ENCODE measurements around the gene HSD17B3.
"Not testable (repeated sequence)": the region's sequence is repeated elsewhere in the genome, so short reads cannot be mapped to it uniquely, and the experiment has no call there.

The HSD17B3 gene

GRCh38 chr9:96302021-96302420, at the start of gene HSD17B3:
Gene HSD17B3, minus strand, starts transcription at chr9:96302176. Its CDS starts 72 bp downstream, at chr9:96302104.
- no peak for DNase-seq (ENCODE audit: low read depth)

GRCh38 chr9:96350866-96351265, 48.9 kb upstream of the HSD17B3 start:
- no peak for DNase-seq (ENCODE audit: low read depth)

DNA sequence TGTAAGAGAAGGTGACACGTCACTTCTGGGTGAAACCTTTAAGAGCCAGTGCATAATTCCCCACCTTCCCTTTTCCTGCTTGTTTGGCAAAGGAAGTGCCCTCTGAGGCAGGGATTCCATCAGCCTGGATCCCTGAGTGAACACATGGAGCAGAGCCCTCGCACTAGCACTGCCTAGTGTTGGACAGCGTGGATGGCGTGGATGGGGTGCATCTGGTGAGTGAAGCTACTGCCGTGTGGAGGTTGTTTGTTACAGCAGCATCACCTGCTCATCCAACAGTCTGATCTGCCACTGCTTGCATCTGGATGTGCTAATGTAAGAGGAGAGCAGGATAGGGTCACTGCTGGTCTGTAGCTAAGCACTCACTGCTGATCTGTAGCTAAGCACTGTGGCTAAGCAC, 46.3 kb upstream of the HSD17B3 start:
- no peak for DNase-seq (ENCODE audit: low read depth)

GRCh38 chr9:96345551-96345950, 43.6 kb upstream of the HSD17B3 start:
- DNase-seq (ENCODE audit: low read depth), result no peak

- no peak for DNase-seq (ENCODE audit: low read depth)
These were observed 42.6 kb upstream of the HSD17B3 start for GRCh38 chr9:96344458-96345180.

- no peak for DNase-seq (ENCODE audit: low read depth)
These were observed 41.8 kb upstream of the HSD17B3 start for GRCh38 chr9:96343515-96344360.

- DNase-seq (ENCODE audit: low read depth), result no peak
These were observed 40.7 kb upstream of the HSD17B3 start for GRCh38 chr9:96342571-96343245.

DNA sequence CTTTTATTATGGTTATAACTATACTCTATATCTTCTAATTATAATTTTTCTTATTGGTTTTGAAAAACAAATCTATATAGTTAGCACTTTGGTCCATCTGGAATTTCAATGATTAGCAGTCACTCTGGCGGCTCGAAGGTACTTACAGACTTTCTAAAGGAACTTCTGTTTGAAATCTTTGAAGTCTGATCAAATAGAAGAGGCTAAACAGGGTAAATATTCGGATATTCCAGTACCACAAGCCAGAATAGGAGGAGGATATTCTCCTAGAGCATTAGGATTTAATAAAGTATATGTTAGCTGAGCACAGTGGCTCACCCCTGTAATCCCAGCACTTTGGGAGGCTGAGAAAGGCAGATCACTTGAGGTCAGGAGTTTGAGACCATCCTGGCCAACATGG, 38.7 kb upstream of the HSD17B3 start:
- no peak for DNase-seq (ENCODE audit: low read depth)

GRCh38 chr9:96338299-96338698, 36.3 kb upstream of the HSD17B3 start:
- DNase-seq (ENCODE audit: low read depth), result no peak

DNA sequence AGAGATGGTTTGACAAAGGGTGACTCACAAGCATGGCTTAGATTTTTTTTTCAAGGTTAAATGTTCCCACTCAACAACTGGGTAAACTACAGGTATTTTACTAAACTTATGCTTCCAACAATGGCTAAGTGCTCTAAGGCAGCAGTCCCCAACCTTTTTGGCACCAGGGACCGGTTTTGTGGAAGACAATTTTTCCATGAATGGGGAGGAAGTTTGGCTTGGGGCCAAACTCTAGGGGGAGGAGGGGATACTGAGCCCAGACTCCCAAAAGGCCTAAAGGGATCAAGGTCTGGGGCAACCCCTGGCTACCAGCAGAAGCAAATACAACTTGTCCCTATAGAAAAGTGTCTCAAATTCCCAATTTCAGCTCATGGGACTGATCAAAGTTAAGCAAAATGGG, 32.0 kb upstream of the HSD17B3 start:
- no peak for DNase-seq (ENCODE audit: low read depth)

DNA sequence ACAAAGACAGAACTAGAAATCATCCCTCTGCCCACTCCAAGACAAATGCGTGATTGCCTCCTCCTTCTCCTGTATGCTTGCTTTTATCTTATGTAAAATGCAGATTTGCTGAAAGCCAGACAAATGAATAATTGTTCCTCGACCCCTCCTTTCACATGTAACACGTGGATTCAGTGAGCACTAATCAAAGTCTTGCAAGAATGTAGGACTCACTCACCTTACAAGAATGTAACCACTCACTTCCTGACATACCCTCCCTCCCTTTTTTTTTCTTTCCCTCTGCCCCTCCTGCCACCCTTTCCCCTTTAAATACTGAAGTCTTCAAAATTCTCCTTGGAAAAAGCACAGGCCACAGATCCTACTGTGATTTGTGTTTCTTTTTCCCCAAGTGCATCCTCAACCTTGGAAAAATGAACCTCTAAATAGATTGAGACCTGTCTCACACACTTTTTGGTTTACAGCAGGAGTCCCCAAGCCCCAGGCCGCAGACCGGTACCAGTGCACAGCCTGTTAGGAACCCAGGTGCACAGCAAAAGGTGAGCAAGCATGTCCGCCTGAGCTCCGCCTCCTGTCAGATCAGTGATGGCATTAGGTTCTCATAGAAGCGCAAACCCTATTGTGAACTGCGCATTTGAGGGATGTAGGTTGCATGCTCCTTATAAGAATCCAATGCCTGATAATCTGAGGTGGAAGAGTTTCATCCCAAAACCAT, 29.4 kb upstream of the HSD17B3 start:
- no peak for DNase-seq (ENCODE audit: low read depth)

DNA sequence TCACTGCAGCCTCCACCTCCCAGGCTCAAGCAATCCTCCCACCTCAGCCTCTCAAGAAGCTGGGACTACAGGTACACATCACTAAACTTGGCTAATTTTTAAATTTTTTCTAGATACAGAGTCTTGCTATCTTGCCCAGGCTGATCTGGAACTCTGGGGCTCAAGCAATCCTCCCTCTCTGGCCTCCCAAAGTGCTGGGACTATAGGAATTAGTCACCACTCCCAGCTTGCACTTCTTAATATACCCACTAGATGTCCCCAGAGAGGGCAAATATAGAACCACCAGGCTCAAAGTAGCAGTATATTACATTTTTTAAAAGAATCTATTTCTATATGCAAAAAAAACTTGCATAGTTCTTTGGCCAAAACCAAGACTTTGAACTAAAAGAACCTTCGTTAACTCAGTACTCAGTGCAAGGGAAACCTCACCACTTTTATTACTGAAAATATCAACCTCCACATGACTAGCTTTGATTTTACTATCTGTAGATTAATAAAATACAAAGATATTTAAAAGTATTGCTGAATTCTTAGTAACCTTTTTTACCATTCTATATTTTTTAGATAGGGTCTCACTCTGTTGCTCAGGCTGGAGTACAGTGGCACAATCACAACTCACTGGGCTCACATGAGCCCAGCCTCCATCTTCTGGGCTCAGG, 25.8 kb upstream of the HSD17B3 start:
- DNase-seq (ENCODE audit: low read depth), result no peak

GRCh38 chr9:96323169-96323568, 21.2 kb upstream of the HSD17B3 start:
- no peak for DNase-seq (ENCODE audit: low read depth)

DNA sequence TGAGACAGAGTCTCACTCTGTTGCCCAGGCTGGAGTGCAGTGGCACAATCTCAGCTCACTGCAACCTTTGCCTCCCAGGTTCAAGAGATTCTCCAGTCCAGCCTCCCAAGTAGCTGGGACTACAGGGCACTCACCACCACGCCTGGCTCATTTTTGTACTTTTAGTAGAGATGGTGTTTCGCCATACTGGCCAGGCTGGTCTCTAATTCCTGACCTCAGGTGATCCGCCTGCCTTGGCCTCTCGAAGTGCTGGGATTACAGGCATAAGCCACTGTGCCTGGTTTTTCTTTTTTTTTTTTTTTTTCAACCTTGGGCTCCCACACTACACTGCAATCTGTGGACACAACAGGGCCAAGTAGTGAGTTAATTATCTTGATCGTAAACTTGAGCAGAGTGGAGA, 20.8 kb upstream of the HSD17B3 start:
- not testable (repeated sequence) for DNase-seq (ENCODE audit: low read depth)

DNA sequence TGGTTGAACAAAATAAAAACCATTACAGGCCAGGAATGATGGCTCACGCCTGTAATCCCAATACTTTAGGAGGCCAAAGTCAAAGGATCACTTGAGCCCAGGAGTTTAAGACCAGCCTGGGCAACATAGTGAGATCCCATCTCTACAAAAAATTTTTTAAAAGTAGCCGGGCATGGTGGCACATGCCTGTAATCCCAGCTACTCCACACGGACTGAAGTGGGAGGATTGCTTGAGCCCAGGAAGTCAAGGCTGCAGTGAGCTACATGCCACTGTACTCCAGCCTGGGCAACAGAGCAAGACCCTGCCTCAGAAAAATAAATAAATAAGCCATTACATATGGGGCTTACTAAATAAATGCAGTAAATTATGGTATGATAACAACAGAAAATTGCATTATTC, 20.2 kb upstream of the HSD17B3 start:
- DNase-seq (ENCODE audit: low read depth), result not testable (repeated sequence)

- no peak for DNase-seq (ENCODE audit: low read depth)
These were observed 19.5 kb upstream of the HSD17B3 start for GRCh38 chr9:96321515-96321914.

GRCh38 chr9:96320749-96321280, 18.8 kb upstream of the HSD17B3 start:
- DNase-seq (ENCODE audit: low read depth), result no peak

DNA sequence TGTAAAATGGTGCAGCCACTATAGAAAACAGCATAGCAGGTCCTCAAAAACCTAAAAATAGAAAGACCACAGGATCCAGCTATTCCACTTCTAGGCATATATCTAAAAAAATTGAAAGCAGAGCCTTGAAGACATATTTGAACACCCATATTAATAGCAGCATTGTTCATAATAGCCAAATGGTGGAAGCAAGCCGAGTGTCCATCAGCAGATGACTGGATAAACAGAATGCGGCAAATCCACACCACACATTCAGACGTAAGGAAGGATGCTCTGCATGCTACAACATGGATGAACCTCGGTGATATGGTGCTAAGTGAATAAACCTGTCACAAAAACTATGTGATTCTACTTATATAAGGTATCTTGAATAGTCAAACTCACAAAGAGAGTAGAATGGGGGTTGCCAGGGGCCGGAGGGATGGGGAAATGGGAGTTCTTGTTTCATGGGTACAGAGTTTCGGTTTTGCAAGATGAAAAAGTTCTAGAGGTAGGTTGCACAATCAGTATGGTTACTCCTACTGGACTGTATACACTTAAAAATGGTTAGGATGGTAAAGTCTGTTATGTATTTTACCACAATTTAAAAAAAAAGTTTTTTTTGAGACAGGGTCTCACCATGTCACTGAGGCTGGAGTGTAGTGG, 17.1 kb upstream of the HSD17B3 start:
- DNase-seq (ENCODE audit: low read depth), result no peak

- DNase-seq (ENCODE audit: low read depth), result no peak
These were observed 15.5 kb upstream of the HSD17B3 start for GRCh38 chr9:96317335-96317980.

GRCh38 chr9:96309850-96310249, 7.9 kb upstream of the HSD17B3 start:
- DNase-seq (ENCODE audit: low read depth), result no peak
